IgD-negative memory B cell (primary cell): ENCODE data around the gene PLK1. TPM values are rescaled to one million over a fixed set of nuclear protein-coding genes. Genes with fewer than 3 reads are reported as not detected.
"Not testable (repeated sequence)": the region's sequence is repeated elsewhere in the genome, so short reads cannot be mapped to it uniquely, and the experiment has no call there.

Source experiments
- H3K27ac Mint-ChIP-seq, 3 donors: one replicate each; pipeline ENCODE4 v1.8.0; 2020 to 2022; ENCODE audit warnings: mild to moderate bottlenecking in 3 of 3, mixed read lengths in 3 of 3, moderate library complexity in 1 of 3
- H3K27me3 Mint-ChIP-seq: one replicate; pipeline ENCODE4 v1.8.0; 2021; ENCODE audit warnings: mixed read lengths
- H3K36me3 Mint-ChIP-seq: one replicate; pipeline ENCODE4 v1.8.0; 2020; ENCODE audit warnings: mild to moderate bottlenecking, mixed read lengths
- H3K4me1 Mint-ChIP-seq, 3 donors: one replicate each; pipeline ENCODE4 v1.8.0; 2020 to 2022; ENCODE audit warnings: mixed read lengths in 3 of 3, mild to moderate bottlenecking in 1 of 3
- H3K4me3 Mint-ChIP-seq, 4 donors: one replicate each; pipeline ENCODE4 v1.8.0; 2020 to 2022; ENCODE audit warnings: mild to moderate bottlenecking in 4 of 4, mixed read lengths in 4 of 4, moderate library complexity in 3 of 4
- H3K9me3 Mint-ChIP-seq, 3 donors: one replicate each; pipeline ENCODE4 v1.8.0; 2020 to 2021; ENCODE audit warnings: mixed read lengths in 3 of 3, mild to moderate bottlenecking in 1 of 3
- polyA plus RNA-seq: library from polyadenylated mRNA; unstranded; fragments of 300-500 nt; fragmentation: Illumina TruSeq; gene quantifications from one replicate; pipeline ENCODE4 v1.2.3, GENCODE V29; 2021

The PLK1 gene
- 0.53 TPM for polyA plus RNA-seq

GRCh38 chr16:23678430-23679273 is at the start of gene PLK1:
Gene PLK1 (plus strand): TSS chr16:23678889. CDS start chr16:23678933, 44 bp downstream.
- Mint-ChIP-seq H3K36me3 (peaks cover 2% of the 10 kb centered on the region), H3K27ac (peak within 1 kb of the TSS in 2 of 3 donors; percentile 28 to 78)

GRCh38 chr16:23629516-23629915 is 49.2 kb upstream of the PLK1 start:
- Mint-ChIP-seq H3K27me3 (no peaks in the 10 kb centered on the region), H3K4me3 (no peak overlapping the region), H3K27ac (no peak overlapping the region), H3K9me3 (peaks cover 0 to 2% (median 0%) of the 10 kb centered on the region in 3 donors), H3K4me1 (peaks cover 0 to 2% (median 0%) of the 10 kb centered on the region in 3 donors), H3K36me3 (peaks cover 10% of the 10 kb centered on the region)

More at GRCh38 chr16:23678430-23679273, at the start of gene PLK1:
- Mint-ChIP-seq H3K4me3 (peak within 1 kb of the TSS; percentile 57 to 94 (median 89)), H3K9me3 (no peaks in the 10 kb centered on the region), H3K4me1 (peaks cover 6 to 16% (median 10%) of the 10 kb centered on the region in 3 donors), H3K27me3 (no peaks in the 10 kb centered on the region)

GRCh38 chr16:23631874-23632273 is 46.8 kb upstream of the PLK1 start:
- peaks cover 10% of the 10 kb centered on the region for H3K36me3 Mint-ChIP-seq
- not testable (repeated sequence) for H3K4me3 Mint-ChIP-seq, H3K27me3 Mint-ChIP-seq, H3K4me1 Mint-ChIP-seq, H3K9me3 Mint-ChIP-seq
- peak overlapping the region in 1 of 3 donors; percentile 64 for H3K27ac Mint-ChIP-seq

GRCh38 chr16:23634461-23635036 is 44.1 kb upstream of the PLK1 start:
- Mint-ChIP-seq H3K27me3 (no peaks in the 10 kb centered on the region), H3K27ac (no peak overlapping the region), H3K9me3 (peaks cover 0 to 2% (median 0%) of the 10 kb centered on the region in 3 donors), H3K4me1 (peaks cover 2 to 5% (median 3%) of the 10 kb centered on the region in 3 donors), H3K4me3 (no peak overlapping the region), H3K36me3 (peaks cover 7% of the 10 kb centered on the region)

- Mint-ChIP-seq H3K27ac (no peak overlapping the region), H3K4me1 (peaks cover 10 to 14% (median 10%) of the 10 kb centered on the region in 3 donors), H3K36me3 (peaks cover 4% of the 10 kb centered on the region), H3K27me3 (no peaks in the 10 kb centered on the region), H3K4me3 (no peak overlapping the region), H3K9me3 (peaks cover 0 to 2% (median 0%) of the 10 kb centered on the region in 3 donors)
Measured at GRCh38 chr16:23635958-23636357, 42.7 kb upstream of the PLK1 start.

- Mint-ChIP-seq H3K9me3 (no peaks in the 10 kb centered on the region), H3K27me3 (no peaks in the 10 kb centered on the region), H3K4me1 (peaks cover 18 to 28% (median 21%) of the 10 kb centered on the region in 3 donors), H3K27ac (peak overlapping the region; percentile 87 to 97 (median 90)), H3K4me3 (peak overlapping the region; percentile 98 to 100 (median 99)), H3K36me3 (no peaks in the 10 kb centered on the region)
Measured at GRCh38 chr16:23640615-23640930, 38.1 kb upstream of the PLK1 start.

- Mint-ChIP-seq H3K27ac (peak within 1 kb of the TSS; percentile 90 to 100 (median 97)), H3K4me1 (peaks cover 21 to 33% (median 24%) of the 10 kb centered on the region in 3 donors), H3K36me3 (no peaks in the 10 kb centered on the region), H3K27me3 (no peaks in the 10 kb centered on the region), H3K9me3 (no peaks in the 10 kb centered on the region), H3K4me3 (peak within 1 kb of the TSS; percentile 98 to 100 (median 99))
Measured at GRCh38 chr16:23640931-23641765, 37.5 kb upstream of the PLK1 start, which contains the start of the genes DCTN5 and PALB2. Gene DCTN5 (plus strand): TSS chr16:23641466. CDS start chr16:23641543, 77 bp downstream. Gene PALB2 (minus strand): TSS chr16:23641310. CDS start chr16:23641157, 153 bp downstream.

GRCh38 chr16:23642246-23642774 is 36.4 kb upstream of the PLK1 start:
- no peaks in the 10 kb centered on the region for H3K27me3 Mint-ChIP-seq
- peaks cover 3% of the 10 kb centered on the region for H3K36me3 Mint-ChIP-seq
- H3K27ac Mint-ChIP-seq: peak overlapping the region; percentile 90 to 100 (median 97)
- H3K4me1 Mint-ChIP-seq: peaks cover 25 to 40% (median 28%) of the 10 kb centered on the region in 3 donors
- no peaks in the 10 kb centered on the region for H3K9me3 Mint-ChIP-seq
- peak overlapping the region; percentile 98 to 100 (median 99) for H3K4me3 Mint-ChIP-seq

GRCh38 chr16:23650674-23651416 is 27.8 kb upstream of the PLK1 start:
- peak overlapping the region in 2 of 3 donors; percentile 49 to 87 for H3K27ac Mint-ChIP-seq
- peak overlapping the region in 3 of 4 donors; percentile 15 to 82 (median 51) for H3K4me3 Mint-ChIP-seq
- no peaks in the 10 kb centered on the region for H3K27me3 Mint-ChIP-seq
- peaks cover 31 to 38% (median 33%) of the 10 kb centered on the region in 3 donors for H3K4me1 Mint-ChIP-seq
- H3K9me3 Mint-ChIP-seq: no peaks in the 10 kb centered on the region
- H3K36me3 Mint-ChIP-seq: peaks cover 28% of the 10 kb centered on the region

GRCh38 chr16:23651943-23652468 is 26.7 kb upstream of the PLK1 start:
- no peaks in the 10 kb centered on the region for H3K27me3 Mint-ChIP-seq
- H3K36me3 Mint-ChIP-seq: peaks cover 27% of the 10 kb centered on the region
- H3K4me1 Mint-ChIP-seq: peaks cover 24 to 30% (median 24%) of the 10 kb centered on the region in 3 donors
- H3K4me3 Mint-ChIP-seq: peak overlapping the region in 2 of 4 donors; percentile 46 to 82
- no peaks in the 10 kb centered on the region for H3K9me3 Mint-ChIP-seq
- peak overlapping the region in 2 of 3 donors; percentile 31 to 48 for H3K27ac Mint-ChIP-seq

- Mint-ChIP-seq H3K9me3 (no peaks in the 10 kb centered on the region), H3K4me1 (peaks cover 0 to 5% (median 0%) of the 10 kb centered on the region in 3 donors), H3K4me3 (no peak overlapping the region), H3K36me3 (peaks cover 10% of the 10 kb centered on the region), H3K27ac (no peak overlapping the region), H3K27me3 (no peaks in the 10 kb centered on the region)
Measured at GRCh38 chr16:23663918-23664317, 14.8 kb upstream of the PLK1 start.

GRCh38 chr16:23666571-23667354 is 11.9 kb upstream of the PLK1 start:
- peaks cover 8 to 19% (median 12%) of the 10 kb centered on the region in 3 donors for H3K4me1 Mint-ChIP-seq
- peaks cover 1% of the 10 kb centered on the region for H3K27me3 Mint-ChIP-seq
- H3K36me3 Mint-ChIP-seq: peaks cover 9% of the 10 kb centered on the region
- H3K27ac Mint-ChIP-seq: no peak overlapping the region
- no peaks in the 10 kb centered on the region for H3K9me3 Mint-ChIP-seq
- H3K4me3 Mint-ChIP-seq: no peak overlapping the region

- H3K27me3 Mint-ChIP-seq: peaks cover 1% of the 10 kb centered on the region
- no peaks in the 10 kb centered on the region for H3K9me3 Mint-ChIP-seq
- H3K27ac Mint-ChIP-seq: no peak overlapping the region
- H3K4me1 Mint-ChIP-seq: peaks cover 8 to 19% (median 12%) of the 10 kb centered on the region in 3 donors
- H3K36me3 Mint-ChIP-seq: peaks cover 10% of the 10 kb centered on the region
- H3K4me3 Mint-ChIP-seq: no peak overlapping the region
Measured at GRCh38 chr16:23667355-23667659, 11.4 kb upstream of the PLK1 start.
